BLaER1 (cell line): ENCODE measurements around the gene MS4A4A.
A peak's percentile ranks its signal among the peaks of the same experiment; 100 is the strongest.

Experiments
- H3K27ac ChIP-seq: shearing (Covaris generic); formaldehyde crosslinking; 2 replicates; pipeline ENCODE4 v1.8.1; 2022
- H3K27me3 ChIP-seq: shearing (Covaris generic); formaldehyde crosslinking; 2 replicates; pipeline ENCODE4 v1.8.1; 2022
- H3K36me3 ChIP-seq: shearing (Covaris generic); formaldehyde crosslinking; 2 replicates; pipeline ENCODE4 v1.8.1; 2022
- H3K4me1 ChIP-seq: shearing (Covaris generic); formaldehyde crosslinking; 2 replicates; pipeline ENCODE4 v1.8.1; 2022
- H3K4me2 ChIP-seq: shearing (Covaris generic); formaldehyde crosslinking; 2 replicates; pipeline ENCODE4 v1.8.1; 2022
- H3K4me3 ChIP-seq: shearing (Covaris generic); formaldehyde crosslinking; 2 replicates; pipeline ENCODE4 v1.8.1; 2022
- H3K9ac ChIP-seq: shearing (Covaris generic); formaldehyde crosslinking; 2 replicates; pipeline ENCODE4 v1.8.1; 2022
- H3K9me3 ChIP-seq: shearing (Covaris generic); formaldehyde crosslinking; 2 replicates; pipeline ENCODE4 v1.8.1; 2022
- H4K20me1 ChIP-seq: shearing (Covaris generic); formaldehyde crosslinking; 2 replicates; pipeline ENCODE4 v1.8.1; 2022
- Cebpa-rat ChIP-seq: shearing (Covaris generic); IDR thresholded peaks from 2 replicates; pipeline ENCODE4 v1.8.1; 2022

The MS4A4A gene

GRCh38 chr11:60280412-60280811 lies at the start of gene MS4A4A:
Gene MS4A4A, plus strand, starts transcription at chr11:60280666. Its CDS starts 10 bp downstream, at chr11:60280676.
- Histone ChIP-seq H3K4me2 (peak within 1 kb of the TSS; percentile 71), H3K27ac (peak within 1 kb of the TSS; percentile 65), H3K4me1 (peaks cover 27% of the 10 kb centered on the region)

GRCh38 chr11:60230681-60231080 lies 49.8 kb upstream of the MS4A4A start:
- Histone ChIP-seq H3K4me2 (no peak overlapping the region), H3K4me1 (no peaks in the 10 kb centered on the region), H3K27ac (no peak overlapping the region), H4K20me1 (no peaks in the 10 kb centered on the region), H3K27me3 (no peaks in the 10 kb centered on the region), H3K4me3 (no peak overlapping the region), H3K9me3 (no peaks in the 10 kb centered on the region), H3K9ac (no peak overlapping the region), H3K36me3 (no peaks in the 10 kb centered on the region)
- TF ChIP-seq Cebpa-rat = no peak

More at GRCh38 chr11:60280412-60280811, at the start of gene MS4A4A:
- TF ChIP-seq Cebpa-rat = no peak
- H3K36me3 ChIP-seq = no peaks in the 10 kb centered on the region
- H3K27me3 ChIP-seq = no peaks in the 10 kb centered on the region
- no peaks in the 10 kb centered on the region for H4K20me1 ChIP-seq
- peak within 1 kb of the TSS; percentile 20 for H3K4me3 ChIP-seq
- H3K9ac ChIP-seq = peak within 1 kb of the TSS; percentile 5; the same call in 1 of the 2 replicates
- H3K9me3 ChIP-seq = peaks cover 15% of the 10 kb centered on the region

GRCh38 chr11:60235321-60235720 lies 45.1 kb upstream of the MS4A4A start:
- no peak overlapping the region for H3K27ac ChIP-seq
- no peak for TF ChIP-seq Cebpa-rat
- no peak overlapping the region for H3K4me3 ChIP-seq
- no peaks in the 10 kb centered on the region for H3K9me3 ChIP-seq
- H4K20me1 ChIP-seq = no peaks in the 10 kb centered on the region
- H3K27me3 ChIP-seq = no peaks in the 10 kb centered on the region
- no peaks in the 10 kb centered on the region for H3K36me3 ChIP-seq
- H3K9ac ChIP-seq = no peak overlapping the region
- no peaks in the 10 kb centered on the region for H3K4me1 ChIP-seq
- H3K4me2 ChIP-seq = no peak overlapping the region

DNA sequence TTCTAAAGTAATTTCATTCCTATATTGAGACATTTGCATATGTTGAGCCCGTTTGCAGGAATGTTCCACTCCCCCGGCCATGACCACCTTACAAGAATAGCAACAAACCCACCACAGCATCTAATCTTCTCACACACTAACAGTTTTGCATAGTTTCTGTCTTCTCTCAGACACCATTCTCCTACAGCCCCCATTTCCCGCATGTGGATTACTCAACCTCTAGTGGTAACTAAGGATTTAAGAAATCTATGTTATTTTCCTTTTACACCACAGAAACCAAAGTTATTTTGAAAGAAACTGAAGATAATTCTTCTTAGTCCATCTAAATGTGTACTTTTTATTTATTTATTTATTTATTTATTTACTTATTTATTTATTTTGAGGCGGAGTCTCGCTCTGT lies 39.8 kb upstream of the MS4A4A start:
- Histone ChIP-seq H3K27ac (no peak overlapping the region), H3K9ac (no peak overlapping the region), H3K4me2 (no peak overlapping the region), H3K36me3 (no peaks in the 10 kb centered on the region), H4K20me1 (no peaks in the 10 kb centered on the region), H3K27me3 (no peaks in the 10 kb centered on the region), H3K9me3 (no peaks in the 10 kb centered on the region), H3K4me3 (no peak overlapping the region), H3K4me1 (no peaks in the 10 kb centered on the region)
- TF ChIP-seq Cebpa-rat = no peak

DNA sequence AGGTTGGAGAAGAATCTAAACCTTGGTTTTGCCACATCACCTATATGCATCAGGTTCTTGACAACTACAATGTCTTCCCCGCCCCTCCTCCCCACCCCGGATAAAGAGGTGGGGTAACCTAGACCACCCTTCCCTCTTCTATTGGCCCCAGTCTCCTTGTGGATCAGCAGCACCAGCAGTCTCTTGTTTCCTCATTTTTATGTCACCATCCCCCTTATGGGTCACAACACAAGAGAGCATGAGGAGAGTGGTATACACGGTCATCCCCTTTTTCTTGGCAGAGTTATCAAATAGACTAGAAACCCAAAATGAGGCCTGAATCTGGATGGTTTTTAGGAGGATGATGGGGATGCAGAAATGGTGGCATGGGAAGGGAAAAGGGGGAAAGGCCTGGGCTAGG lies 38.7 kb upstream of the MS4A4A start:
- H3K4me1 ChIP-seq = no peaks in the 10 kb centered on the region
- no peaks in the 10 kb centered on the region for H4K20me1 ChIP-seq
- H3K9ac ChIP-seq = no peak overlapping the region
- no peak overlapping the region for H3K4me3 ChIP-seq
- H3K36me3 ChIP-seq = no peaks in the 10 kb centered on the region
- H3K9me3 ChIP-seq = no peaks in the 10 kb centered on the region
- H3K27ac ChIP-seq = no peak overlapping the region
- no peaks in the 10 kb centered on the region for H3K27me3 ChIP-seq
- no peak overlapping the region for H3K4me2 ChIP-seq
- no peak for TF ChIP-seq Cebpa-rat

GRCh38 chr11:60242740-60243239 lies 37.7 kb upstream of the MS4A4A start, which contains the start of gene MS4A4E:
Gene MS4A4E, minus strand, starts transcription at chr11:60243137. Its CDS starts 13,082 bp downstream, at chr11:60230055.
- H3K9me3 ChIP-seq = no peaks in the 10 kb centered on the region
- H4K20me1 ChIP-seq = no peaks in the 10 kb centered on the region
- no peaks in the 10 kb centered on the region for H3K36me3 ChIP-seq
- no peak within 1 kb of the TSS for H3K4me3 ChIP-seq
- no peak within 1 kb of the TSS for H3K9ac ChIP-seq
- H3K4me1 ChIP-seq = no peaks in the 10 kb centered on the region
- H3K27ac ChIP-seq = no peak within 1 kb of the TSS
- TF ChIP-seq Cebpa-rat = no peak
- H3K4me2 ChIP-seq = no peak within 1 kb of the TSS
- no peaks in the 10 kb centered on the region for H3K27me3 ChIP-seq

- H3K27ac ChIP-seq = no peak overlapping the region
- no peaks in the 10 kb centered on the region for H3K4me1 ChIP-seq
- no peaks in the 10 kb centered on the region for H4K20me1 ChIP-seq
- 0 out of 2 replicates have a peak, but pooled peaks cover 4% of the 10 kb centered on the region for H3K36me3 ChIP-seq
- peaks cover 27% of the 10 kb centered on the region for H3K9me3 ChIP-seq
- peaks cover 4% of the 10 kb centered on the region; the same call in 1 of the 2 replicates for H3K27me3 ChIP-seq
- TF ChIP-seq Cebpa-rat = no peak
- no peak overlapping the region for H3K9ac ChIP-seq
- H3K4me2 ChIP-seq = no peak overlapping the region
- H3K4me3 ChIP-seq = no peak overlapping the region
Observed at GRCh38 chr11:60251485-60252212, 28.8 kb upstream of the MS4A4A start.

- H4K20me1 ChIP-seq = no peaks in the 10 kb centered on the region
- H3K9ac ChIP-seq = no peak overlapping the region
- no peak overlapping the region for H3K4me3 ChIP-seq
- peaks cover 27% of the 10 kb centered on the region for H3K9me3 ChIP-seq
- no peak for TF ChIP-seq Cebpa-rat
- no peak overlapping the region for H3K27ac ChIP-seq
- H3K27me3 ChIP-seq = peaks cover 4% of the 10 kb centered on the region; the same call in 1 of the 2 replicates
- 0 out of 2 replicates have a peak, but pooled peaks cover 4% of the 10 kb centered on the region for H3K36me3 ChIP-seq
- no peaks in the 10 kb centered on the region for H3K4me1 ChIP-seq
- H3K4me2 ChIP-seq = no peak overlapping the region
Observed at GRCh38 chr11:60252213-60253108, 28.0 kb upstream of the MS4A4A start.

DNA sequence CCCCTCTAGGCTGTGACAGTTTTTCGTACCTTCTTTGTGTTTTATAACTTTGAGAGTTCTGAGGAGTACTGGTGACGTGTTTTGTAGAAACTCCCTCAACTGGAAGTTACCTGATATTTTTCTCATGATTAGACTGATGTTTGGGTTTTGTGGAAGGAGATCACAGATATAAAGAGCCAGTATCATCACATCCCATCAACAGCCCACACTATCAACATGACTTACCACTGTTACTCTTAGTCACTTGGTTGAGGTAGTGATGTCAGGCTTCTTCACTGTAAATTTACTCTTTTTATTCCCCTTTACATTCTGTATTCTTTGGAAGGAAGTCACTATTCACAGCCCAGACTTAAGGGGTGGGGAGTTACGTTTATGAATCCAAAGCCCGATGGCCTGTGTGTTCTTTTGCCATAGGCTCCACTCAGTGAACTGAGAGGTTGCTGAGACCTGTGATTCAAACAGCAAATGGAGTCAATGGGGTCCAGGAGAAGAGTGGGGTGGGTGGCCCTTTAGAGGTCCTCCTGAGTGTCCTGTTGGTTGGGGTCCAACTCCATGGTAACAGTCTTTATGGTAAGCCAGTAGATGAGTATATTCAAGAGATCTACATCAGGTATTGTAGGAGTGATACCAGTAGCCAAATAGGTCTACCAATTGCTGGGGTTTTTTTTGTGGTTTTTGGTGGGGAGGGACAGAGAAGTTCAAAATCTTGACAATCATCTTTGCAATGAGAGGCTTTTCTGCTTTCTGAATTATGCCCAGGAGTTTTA lies 22.3 kb upstream of the MS4A4A start:
- H3K36me3 ChIP-seq = 0 out of 2 replicates have a peak, but pooled peaks cover 4% of the 10 kb centered on the region
- H3K27me3 ChIP-seq = peaks cover 4% of the 10 kb centered on the region; the same call in 1 of the 2 replicates
- no peaks in the 10 kb centered on the region for H4K20me1 ChIP-seq
- H3K27ac ChIP-seq = no peak overlapping the region
- H3K4me3 ChIP-seq = no peak overlapping the region
- H3K4me1 ChIP-seq = no peaks in the 10 kb centered on the region
- peaks cover 48% of the 10 kb centered on the region for H3K9me3 ChIP-seq
- H3K9ac ChIP-seq = no peak overlapping the region
- no peak for TF ChIP-seq Cebpa-rat
- H3K4me2 ChIP-seq = no peak overlapping the region
